ENCODE data around the gene ARAP2.

Gene ARAP2

GRCh38 chr4:36037127-36037526, 207.2 kb downstream of the ARAP2 start:
- DNase-seq: no peak

- DNase-seq: no peak
Measured at GRCh38 chr4:36029951-36030350, 214.4 kb downstream of the ARAP2 start.

- no peak for DNase-seq
Measured at GRCh38 chr4:36027203-36027602, 217.1 kb downstream of the ARAP2 start.

- peak in 1 of 2 experiments; percentile 33 for DNase-seq
Measured at GRCh38 chr4:36026348-36026880, 217.9 kb downstream of the ARAP2 start.

GRCh38 chr4:36024901-36025660, 219.2 kb downstream of the ARAP2 start:
- peak in 1 of 2 experiments; percentile 34 for DNase-seq

GRCh38 chr4:36020351-36020750, 224.0 kb downstream of the ARAP2 start:
- no peak for DNase-seq

Measured in NCI-H2081 (cell line).